T-helper 9 cell (primary cell): ENCODE measurements around the gene LPAR6.

ENCODE experiments used
- DNase-seq: peaks from one replicate; pipeline ENCODE4 v3.0.0-alpha.2; 2020

LPAR6 gene

DNA sequence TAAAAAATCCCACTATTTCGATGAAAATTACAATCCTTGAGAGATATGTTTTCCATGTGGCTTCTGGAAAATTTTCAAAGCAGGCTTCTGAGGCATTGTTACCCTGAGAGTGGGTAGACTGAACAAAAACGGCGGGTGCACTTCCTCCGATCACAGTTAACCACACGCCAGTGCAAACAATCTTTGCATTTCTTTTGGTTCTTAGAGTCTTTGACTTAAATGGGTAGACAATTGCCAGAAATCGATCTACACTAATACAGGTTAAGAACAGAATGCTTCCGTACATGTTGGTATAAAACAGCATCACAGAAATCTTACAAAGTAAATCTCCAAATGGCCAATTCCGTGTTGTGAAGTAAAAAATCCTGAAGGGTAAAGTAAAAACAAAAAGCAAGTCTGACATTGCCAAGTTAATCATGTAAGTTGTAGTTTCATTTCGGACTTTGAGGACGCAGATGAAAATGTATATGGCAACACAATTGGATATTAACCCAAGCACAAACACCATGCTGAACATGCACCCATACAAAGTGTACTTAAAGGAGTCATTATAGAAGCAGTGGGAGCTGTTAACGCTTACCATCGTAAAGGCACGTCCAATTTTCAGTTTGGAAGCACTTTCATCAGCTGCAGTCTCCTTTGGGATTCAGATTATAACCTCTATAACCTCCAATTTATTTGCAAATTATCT lies 927 bp downstream of the LPAR6 start:
- DNase-seq = no peak

DNA sequence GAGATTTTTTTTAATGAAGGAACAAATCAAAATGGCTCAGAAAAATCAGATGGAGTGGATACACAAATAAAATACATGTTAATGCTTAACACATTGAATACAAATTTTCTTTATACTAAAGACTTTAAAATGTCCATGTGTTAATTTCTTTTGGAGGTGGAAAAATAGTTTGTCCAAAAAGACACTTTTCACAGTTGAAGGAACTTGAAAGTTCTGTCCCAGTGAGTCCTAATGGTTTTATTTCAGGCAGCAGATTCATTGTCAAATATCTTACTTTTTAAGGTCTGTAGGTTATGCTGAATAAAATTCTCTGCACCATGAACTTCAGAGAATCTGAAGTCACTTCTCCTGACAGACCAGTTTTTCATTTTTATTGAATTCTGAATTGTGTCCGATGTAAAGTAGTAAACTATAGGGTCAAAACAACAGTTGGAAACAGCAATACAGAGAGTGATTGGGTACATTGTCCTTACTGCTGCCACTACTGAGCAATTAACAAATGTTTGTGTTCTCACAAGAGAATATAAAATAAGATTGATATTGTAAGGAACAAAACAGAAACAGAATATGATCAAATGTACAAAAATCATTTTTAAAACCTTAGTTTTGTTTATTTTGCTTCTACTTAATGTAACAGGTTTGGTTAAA lies 1.6 kb downstream of the LPAR6 start:
- no peak for DNase-seq

DNA sequence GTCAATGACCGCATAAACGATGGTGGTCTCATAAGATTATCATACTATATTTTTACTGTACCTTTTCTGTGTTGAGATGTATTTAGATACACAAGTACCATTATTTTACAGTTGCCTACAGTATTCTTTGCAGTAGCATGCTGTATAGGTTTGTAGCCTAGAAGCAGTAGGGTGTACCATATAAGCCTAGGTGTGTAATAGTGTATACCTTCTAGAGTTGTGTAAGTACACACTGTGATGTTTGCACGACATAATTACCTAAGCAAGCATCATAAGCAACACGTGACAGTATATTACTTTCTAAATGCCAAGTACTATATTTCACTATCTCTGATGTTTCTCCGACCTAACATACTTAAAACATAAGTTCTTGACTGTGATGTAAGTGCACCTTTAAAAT lies 2.7 kb downstream of the LPAR6 start:
- no peak for DNase-seq

DNA sequence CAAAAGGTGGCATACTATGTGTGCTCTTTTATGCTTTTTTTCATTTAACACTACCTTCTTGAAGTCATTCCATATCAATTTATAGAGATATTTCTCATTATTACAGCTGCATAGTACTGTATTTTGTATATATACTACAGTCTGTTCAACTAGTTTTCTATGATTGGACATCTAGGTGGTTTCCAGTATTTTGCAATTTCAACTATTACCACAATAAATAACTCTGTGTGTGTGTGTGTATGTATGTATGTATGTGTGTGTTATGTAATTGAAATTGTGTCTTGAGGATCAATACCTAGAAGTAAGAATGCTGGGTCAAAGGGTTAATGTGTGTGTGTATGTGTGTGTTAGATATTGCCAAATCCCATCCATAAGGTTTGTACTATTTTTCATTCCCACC lies 7.0 kb downstream of the LPAR6 start:
- DNase-seq = no peak

DNA sequence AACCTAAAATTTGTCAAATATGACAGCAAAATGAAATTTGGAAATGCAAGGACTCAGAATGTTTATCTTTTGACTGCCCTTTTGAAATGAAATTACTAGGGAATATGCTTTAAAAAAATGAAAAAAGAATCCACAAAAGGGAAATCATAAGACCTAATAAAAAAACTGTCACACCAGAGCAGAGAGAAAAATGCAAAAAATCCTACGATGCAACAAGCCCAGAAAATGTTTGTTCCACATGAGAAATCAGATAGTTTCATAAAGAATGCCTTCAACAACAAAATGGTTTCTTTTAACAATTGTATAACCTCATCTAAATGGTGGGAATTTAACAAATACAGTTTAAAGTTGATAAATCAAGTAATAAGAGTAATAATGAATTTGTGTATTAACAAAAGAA lies 8.0 kb downstream of the LPAR6 start:
- DNase-seq = no peak

DNA sequence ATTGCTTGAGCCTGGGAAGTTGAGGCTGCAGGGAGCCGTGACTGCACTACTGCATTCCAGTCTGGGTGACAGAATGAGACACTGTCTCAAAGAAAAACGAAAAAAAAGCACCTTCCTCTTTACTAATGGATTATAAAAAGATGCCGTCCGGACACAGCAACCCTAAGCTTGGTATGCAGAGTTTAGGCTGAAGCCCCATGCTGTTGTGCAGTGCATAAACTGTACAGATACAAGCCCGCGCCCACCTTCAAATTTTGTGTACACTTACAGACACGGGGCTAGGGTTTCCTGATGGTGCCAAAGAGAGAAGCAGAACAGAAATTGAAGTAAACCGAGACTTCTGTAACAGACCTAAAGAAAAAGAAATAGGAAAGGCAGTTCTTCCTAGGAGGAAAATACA lies 9.0 kb downstream of the LPAR6 start:
- DNase-seq = no peak

DNA sequence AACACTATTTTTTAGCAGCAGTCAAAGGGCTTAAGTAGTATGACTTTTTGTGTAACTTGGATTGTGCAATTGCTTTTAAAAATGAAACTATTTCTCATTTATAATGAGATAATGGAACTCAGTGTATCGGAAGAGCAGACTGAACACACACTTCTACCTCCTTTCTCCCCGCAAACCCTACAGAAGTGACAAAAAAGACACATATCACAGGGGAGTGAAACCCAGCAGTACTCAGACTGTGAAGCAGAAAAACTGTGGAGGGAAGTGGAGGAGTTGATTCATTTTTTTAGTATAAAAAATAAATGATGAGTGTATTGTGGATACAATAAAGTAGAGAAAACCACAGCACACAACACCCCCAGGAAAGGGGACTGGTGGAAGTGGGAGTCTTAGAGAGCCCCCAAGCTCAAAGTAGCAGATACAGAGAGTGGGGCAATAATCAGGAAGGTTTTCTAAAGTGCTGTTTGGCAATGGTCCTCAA lies 9.7 kb downstream of the LPAR6 start:
- DNase-seq = no peak

DNA sequence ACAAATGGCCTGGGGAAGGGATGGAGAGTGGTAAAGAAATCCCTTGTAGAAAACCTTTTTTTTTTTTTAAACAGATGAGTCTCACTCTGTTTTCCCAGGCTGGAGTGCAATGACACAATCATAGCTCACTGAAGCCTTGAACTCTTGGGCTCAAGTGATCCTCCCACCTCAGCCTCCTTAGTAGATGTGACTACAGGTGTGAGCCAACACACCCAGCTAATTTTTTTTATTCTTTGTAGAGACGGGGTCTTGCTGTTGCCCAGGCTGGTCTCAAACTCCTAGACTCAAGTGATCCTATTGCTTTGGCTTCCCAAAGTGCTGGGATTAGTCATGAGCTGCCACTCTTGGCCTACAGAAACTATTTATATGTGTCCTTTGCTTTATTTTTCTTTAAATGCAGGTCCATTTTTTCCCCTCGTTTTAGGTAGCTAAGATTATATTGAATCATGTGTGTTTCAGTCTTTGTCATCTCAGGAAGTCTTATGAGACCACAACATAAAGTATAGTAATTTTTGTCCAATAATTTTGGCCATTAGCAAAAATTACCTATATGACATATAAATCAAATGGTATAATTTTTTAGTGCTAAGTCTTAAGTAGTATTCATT lies 10.5 kb downstream of the LPAR6 start:
- no peak for DNase-seq

DNA sequence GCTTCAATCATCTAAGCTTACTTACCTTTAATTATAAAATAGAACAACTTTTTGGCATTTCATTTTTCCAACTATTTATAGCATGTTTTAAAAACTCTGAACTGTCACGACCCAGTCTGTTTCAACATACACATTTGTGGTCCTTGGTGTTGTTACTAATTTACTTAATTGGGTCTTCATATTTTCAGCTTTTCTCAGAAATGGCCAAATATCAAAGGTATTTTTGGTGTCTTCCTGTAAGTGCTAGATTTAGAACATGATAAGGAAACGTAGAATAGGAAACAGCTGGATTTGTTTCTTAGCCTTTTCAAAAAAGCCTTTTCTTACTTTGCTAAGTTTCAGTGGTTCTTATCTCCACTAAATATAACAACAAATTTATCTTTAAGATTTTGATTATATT lies 11.4 kb downstream of the LPAR6 start:
- no peak for DNase-seq

DNA sequence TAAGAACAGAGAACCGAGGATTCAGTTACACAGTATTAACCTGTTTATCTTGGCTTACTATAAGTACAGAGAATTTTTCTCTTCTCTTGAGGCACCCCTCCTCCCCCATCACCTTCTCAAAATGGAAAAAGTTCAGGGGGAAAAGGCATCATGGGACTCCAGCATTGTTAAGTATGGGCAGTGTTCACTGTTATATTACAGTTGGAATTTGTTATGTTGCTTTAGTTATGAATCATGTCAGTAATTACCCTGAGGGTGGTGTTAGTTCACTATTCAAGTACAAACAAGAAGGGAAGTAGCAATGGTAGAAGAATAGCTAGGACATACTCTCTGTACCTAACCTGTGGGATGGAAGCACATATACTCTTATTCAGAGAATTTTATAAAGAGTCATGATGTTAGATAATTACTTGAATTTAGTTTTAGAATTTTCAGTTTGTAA lies 12.0 kb downstream of the LPAR6 start:
- no peak for DNase-seq

DNA sequence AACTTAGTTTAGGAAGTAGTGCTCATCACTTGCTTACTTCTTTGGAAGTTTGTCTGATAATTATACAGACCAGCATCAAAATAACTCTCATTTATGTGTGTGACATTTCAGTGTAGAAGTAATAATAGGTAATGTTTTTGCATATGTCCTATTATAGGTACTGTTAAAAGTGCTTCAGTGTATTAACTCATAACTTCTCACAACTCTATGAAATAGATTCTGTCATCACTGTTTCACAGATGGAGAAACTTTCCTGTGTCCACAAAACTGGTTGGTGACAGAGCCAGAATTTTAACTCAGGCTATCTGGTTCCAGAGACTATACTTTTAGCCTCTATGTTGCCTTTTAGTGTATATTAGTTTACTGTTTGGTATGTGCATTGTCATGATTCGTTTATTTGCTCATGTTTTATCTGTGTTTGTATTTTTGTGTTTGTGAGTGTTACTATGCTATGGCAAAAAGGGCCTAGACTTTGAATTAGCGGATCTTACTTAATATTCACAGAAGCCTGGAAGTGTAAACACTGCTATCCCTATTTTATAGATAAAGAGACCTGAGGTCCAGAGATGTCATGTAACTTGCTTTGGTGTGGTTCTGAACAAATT lies 12.7 kb downstream of the LPAR6 start:
- no peak for DNase-seq

DNA sequence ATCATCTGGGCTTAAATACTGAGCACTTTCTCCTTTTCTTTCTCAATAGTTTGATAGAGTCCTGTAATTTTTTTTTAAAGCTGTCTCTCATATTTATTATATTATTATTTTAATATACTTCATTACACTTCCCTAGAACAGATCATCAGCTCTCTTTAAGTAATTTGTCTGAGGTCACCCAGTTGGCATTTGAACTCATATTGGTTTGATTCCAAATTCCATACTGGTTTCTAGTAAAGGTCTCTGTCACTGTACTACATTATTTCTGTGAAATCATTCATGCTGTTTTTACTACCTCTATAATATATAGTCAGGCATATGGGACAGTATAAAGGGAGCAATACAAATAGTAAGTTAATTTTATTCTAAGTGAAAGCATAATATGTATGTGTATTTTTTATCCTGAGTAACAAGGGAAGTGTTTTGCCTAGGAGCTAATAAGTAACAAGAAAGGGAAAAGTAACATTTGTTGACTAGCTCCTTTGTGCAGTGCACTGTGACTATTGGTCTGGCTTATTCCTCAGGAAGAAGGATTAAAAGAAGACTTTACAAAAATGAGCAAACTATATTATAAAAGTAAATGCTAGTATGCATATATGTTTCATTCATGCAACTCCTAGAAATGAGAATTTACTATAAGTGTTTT lies 14.3 kb downstream of the LPAR6 start:
- no peak for DNase-seq

DNA sequence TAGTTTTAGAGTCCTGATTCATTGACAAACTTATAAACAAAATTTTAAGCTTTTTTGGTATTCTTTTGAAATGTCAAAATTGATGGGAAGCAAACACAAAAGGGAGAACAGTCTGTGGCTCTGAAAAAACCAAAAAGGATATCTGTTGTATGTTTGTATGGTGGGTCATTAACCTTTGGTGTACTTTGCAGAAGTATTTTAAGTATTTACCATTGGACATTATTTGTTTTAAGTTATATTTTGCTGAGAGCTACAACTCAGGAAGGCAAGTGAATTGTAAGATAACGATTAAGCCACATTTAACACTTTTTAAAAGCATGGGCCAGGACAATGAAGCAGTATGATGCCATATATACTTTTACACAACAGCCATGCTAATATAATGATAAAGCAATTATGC lies 15.2 kb downstream of the LPAR6 start:
- DNase-seq = no peak

DNA sequence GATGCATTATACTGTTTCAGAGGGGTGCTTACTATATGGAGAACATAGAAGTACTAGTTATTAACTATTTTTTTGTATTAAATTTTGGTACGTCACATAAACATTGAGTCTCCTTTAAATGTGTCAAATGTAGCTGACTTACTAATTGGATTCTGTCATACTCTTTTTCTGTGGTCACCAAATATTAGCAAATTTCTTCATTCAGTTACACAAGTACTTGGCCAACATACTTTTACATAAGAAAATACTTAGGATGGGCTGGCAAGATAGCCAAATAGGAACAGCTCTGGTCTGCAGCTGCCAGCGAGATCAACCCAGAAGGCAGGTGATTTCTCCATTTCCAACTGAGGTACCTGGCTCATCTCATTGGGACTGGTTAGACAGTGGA lies 19.2 kb downstream of the LPAR6 start:
- no peak for DNase-seq

DNA sequence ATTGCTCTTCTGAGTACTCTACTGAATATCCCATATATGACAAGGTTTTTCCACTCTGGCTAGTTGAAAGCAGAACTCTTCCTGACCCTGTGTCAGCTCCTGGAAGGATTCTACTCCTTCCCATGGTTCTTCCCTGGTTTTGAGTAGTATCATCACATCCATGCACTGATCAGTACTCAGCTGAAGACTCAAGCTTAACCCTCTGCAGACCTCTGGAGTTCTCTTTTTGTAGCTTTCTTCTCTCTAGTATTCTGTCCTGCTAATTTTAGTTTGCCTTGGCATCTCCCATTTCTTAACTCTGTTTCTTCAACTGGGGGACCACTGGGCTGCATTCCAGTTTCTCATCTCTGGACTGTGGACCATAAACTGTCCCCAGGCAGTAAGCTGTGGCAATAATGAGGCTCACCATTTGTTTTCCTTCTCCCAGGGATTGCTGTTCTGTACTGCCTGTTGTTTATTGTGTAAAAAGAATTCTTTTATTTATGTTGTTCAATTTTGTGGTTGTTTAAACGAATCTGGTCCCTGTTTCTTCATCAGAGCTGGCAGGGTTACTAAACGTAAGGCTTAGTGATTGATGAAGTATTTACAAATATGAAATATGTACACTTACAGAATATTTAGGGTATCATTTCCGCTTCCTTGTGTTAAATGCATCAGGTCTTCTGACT lies 19.7 kb downstream of the LPAR6 start:
- no peak for DNase-seq

DNA sequence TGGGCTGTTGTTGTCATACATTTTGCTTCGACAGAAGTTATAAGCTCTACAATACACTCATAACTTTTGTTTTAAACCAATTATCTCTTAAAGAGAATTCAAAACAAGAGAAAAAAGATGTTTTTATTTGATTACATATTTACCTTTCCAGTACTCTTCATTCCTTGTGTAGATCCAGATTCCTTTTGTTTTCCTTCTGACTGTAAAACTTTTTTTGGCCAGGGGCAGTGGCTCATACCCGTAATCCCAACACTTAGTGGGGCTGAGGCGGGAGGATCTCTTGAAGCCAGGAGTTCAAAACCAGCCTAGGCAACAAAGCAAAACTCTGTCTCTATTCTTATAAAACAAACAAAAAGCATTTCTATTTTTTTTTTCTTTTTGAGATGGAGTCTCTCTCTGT lies 21.7 kb downstream of the LPAR6 start:
- no peak for DNase-seq

DNA sequence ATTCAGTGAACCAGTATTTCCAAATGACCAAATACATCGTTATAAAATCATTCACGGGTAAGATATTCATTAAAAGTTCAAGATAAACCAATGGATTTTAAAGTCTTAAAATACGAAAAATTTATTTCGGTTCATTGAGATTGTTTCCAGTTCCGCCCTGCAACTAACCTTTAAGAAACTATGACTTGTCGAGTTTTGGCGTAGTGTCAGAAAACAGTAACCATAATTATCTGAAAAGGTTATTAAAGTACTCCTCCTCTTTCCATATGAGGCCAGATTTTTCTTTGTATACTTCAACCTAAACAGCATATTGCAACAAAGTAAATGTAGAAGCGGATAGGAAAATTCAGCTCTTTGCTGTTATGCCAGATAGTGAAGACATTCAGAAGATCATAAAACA lies 26.1 kb downstream of the LPAR6 start:
- DNase-seq = no peak

DNA sequence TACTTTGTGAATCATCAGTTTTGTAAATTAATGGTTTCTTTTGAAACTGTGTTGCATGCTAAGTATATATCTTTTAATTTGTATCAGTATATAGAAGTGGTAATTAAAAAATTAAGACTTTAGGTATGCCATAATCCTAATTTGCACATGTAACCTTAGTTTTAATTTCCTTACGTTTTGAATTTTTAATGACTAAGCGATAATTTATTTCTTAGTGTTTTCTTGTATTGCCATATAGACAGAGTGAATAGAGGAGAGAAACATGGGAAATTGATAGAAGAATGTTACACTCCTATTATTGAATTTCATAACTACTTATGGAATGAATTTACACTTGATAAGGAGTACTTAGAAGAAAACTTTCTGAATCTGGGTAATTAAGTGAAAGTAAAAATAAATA lies 29.5 kb downstream of the LPAR6 start:
- DNase-seq = no peak

DNA sequence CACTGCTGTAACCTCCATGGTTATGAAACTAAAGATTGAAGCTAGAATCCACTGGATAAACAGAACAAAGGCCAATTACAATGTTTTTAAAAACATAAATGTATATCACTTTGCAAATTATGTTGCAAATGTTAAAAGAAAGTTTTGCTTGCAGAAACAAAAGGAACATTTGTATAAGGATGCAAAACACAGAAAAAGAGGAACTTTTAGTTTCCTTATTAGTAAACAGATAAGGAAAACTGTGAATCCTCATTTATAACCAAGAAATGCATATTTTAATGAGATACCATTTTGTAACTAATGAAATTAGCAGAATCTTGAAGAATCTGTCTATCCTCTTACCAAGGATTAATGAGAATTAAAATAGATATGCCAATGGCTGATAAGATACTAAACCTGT lies 32.3 kb downstream of the LPAR6 start:
- no peak for DNase-seq

DNA sequence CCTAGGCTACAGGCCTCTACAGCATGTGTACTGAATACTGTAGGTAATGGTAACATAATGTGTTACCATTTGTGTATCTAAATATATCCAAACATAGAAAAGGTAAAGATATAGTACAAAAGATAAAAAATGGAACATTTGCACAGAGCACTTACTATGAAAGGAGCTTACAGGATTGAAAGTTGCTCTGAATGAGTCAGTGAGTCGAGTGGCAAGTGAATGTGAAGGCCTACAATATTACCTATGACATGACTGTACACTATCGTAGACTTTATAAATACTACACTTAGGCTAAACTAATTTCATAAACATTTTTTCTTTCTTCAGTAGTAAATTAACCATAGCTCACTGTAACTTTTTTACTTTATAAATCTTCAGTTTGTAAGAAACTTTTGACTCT lies 35.1 kb downstream of the LPAR6 start:
- DNase-seq = no peak

DNA sequence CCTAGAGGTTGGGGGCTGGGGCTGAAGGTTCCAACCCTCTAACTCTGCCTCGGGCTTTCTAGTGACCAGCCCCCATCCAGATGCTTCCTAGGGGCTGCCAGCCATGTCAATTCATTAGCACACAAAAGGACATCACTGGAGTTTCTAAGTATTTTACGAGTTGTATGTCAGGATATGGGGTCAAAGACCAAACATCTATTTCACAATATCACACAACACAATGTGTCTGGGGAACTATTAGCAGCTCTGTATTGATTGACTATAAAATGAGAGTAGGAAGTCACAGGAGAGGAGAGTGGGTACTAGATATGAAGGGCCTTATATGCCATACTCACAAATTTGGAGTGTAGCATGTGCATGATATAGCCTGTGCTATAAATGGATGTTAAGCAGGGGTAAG lies 42.1 kb downstream of the LPAR6 start:
- DNase-seq = no peak

DNA sequence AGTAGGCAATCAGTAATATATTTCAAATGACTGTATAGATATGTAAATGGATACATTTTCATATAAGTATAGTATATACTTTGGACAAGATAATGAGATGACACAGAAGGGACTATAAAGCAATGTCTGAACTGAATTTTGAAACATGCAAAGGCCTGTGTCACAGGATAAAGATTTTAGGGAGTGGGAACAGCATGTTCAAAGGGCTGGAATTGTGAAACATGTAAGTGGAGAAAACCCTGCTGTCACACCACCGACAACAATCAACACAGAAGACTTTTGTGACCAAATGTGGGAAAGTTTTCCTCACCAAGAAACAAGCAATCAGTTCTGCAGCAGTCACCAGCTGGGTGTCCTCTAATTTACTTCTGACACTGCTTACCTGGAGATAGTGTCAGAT lies 42.9 kb downstream of the LPAR6 start:
- DNase-seq = no peak
